NK-92 treated with Interleukin-12 subunit alpha and Interleukin-12 subunit beta, amount 100 ng/mL, for 24 hours (cell line): ENCODE results near the gene VKORC1L1.
"Not testable (repeated sequence)": the region's sequence is repeated elsewhere in the genome, so short reads cannot be mapped to it uniquely, and the experiment has no call there.

ENCODE experiments used
- DNase-seq: peaks from one replicate; lab custom pipeline; 2025; lab: John Stamatoyannopoulos, UW

VKORC1L1 gene

DNA sequence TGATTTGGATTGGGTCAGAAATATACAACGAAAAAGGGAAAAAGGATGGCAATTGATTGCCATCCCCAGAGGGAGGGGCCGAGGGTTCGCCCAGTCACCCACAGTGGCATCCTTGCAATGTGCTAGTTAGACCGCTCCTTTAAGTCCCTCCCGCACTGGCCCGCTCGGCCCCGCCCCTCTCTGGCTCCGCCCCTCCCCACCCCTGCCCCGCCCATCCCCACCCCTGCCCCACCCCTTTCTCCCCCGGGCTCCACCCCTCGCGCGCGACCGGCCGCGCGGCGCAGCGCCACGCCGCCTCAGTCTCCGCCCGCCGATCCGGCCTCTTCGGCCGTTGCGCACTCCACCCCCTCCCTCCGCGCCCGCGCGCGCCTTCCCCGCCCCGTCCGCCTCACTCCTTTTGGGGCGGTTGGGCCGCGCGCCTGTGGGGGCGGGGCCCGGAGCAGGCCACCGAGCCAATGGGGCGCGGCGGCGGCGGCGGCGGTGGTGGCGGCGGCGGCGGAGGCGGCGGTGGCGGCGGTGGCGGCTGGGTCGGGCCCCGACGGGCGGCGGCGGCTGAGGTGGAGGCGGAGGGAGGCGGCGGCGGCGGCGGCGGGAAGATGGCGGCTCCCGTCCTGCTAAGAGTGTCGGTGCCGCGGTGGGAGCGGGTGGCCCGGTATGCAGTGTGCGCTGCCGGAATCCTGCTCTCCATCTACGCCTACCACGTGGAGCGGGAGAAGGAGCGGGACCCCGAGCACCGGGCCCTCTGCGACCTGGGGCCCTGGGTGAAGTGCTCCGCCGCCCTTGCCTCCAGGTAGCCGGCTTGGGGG, at the start of gene VKORC1L1:
Gene VKORC1L1 (plus strand): TSS at position 299 of the 806 bp plus-strand sequence. CDS start 298 bp downstream, at position 597.
- peak; percentile 94 for DNase-seq

DNA sequence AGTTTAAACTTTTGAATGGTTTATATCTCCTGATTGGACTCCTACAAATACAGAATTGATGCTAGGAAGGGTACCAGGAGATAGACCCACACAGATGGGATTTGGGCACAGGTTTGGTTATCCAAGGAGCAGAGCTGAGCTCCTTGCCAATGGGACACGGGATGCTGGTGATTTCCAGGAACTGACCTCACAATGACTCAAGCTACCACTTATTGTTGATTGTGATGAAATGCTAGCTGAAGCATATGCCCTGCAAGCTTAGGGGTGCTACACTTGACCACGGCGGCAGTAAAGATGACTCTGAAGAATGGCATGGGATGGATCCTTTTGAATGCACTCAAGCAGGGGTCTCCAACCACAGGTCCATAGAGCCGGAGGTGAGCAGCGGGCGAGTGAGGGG, 45.5 kb upstream of the VKORC1L1 start:
- DNase-seq = no peak

DNA sequence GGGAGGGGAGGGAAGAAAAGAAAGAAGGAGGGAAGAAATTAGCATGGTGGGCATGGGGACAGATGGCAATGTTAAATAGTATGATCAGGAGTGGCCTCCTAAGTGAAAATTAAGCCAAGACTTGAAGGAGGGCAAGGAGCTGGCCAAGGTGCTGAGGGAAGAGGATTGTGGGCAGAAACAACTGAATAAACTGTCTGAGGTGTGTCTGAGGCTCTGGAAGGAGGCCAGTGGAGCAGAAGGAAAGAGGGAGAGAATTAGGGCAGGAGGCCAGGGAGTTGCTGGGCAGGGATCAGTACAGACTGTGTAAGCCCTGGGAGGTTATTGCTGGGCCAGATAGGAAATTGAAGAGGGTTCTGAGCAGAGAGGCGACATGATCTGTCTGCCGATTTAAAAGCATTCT, 40.6 kb upstream of the VKORC1L1 start:
- no peak for DNase-seq

DNA sequence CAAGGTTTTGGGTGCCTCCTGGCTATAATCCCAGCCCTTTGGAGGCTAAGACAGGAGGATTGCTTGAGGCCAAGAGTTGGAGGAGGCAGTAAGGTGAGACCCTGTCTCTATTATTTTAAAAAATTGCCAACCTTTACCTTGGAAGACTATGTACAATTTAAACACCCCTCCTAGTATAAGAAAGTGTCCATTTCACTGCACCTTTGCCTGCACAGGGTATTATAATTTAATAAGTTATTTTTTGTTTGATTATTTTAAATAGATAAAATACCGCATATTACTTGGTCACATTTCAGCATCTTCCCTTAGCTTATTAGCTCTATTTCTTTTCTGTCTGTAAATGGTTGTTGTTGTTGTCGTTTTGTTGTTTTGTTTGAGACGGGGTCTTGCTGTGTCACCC, 36.2 kb upstream of the VKORC1L1 start:
- DNase-seq = not testable (repeated sequence)

GRCh38 chr7:65837541-65837956, 35.3 kb upstream of the VKORC1L1 start:
- DNase-seq = not testable (repeated sequence)

DNA sequence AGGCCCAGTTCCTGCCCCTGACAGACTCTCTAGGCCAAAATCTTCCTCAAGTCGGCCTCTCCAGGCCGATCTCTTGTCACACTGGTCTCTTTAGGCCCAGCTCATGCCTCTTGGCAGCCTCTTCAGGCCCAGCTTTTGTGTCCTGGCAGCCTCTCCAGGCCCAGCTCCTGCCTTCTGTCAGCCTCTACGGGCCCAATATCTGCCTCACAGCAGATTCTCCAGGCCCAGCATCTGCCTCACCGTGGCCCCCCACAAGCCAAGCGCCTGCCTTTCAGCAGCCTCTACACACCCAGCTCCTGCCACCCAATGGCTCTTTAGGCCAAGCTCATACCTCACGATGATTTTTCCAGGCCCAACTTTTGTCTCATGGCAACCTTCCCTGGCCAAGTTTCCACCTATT, 33.0 kb upstream of the VKORC1L1 start:
- no peak for DNase-seq

- no peak for DNase-seq
These were observed 32.4 kb upstream of the VKORC1L1 start for GRCh38 chr7:65840446-65840845.

DNA sequence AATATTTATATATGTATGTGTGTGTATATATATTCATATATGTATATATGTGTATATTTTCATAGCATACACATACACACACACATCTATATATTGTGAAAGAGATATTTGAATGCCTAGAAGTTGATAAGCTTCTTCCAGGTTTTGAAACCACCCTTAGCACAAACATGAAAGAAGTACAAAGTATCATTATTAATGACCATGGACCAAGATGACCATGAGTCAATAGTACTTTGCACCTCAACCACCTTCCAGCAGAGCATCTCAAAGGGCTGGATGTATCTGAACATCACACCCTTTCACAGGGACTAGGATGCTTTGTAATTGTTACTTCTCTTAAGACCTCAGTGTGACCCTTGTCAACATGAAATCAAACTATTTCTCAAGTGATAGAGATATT, 29.3 kb upstream of the VKORC1L1 start:
- not testable (repeated sequence) for DNase-seq

- DNase-seq = no peak
These were observed 26.8 kb upstream of the VKORC1L1 start for GRCh38 chr7:65846008-65846570.

- DNase-seq = not testable (repeated sequence)
These were observed 19.4 kb upstream of the VKORC1L1 start for GRCh38 chr7:65853426-65853825.

DNA sequence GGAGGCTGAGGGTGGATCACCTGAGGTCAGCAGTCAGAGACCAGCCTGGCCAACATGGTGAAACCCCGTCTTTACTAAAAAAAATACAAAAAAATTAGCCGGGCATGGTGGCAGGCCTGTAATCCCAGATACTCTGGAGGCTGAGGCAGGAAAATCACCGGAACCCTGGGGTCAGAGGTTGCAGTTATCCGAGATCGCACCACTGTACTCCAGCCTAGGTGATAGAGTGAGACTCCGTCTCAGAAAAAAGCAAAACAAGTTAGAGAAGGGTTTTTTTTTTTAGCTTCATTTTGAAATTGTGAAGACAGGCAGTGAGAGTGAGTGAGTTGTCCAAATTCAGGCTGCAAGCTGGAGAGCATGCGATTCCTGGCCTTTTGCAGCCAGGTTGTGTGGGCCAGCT, 19.0 kb upstream of the VKORC1L1 start:
- DNase-seq = not testable (repeated sequence)

- DNase-seq = not testable (repeated sequence)
These were observed 15.5 kb upstream of the VKORC1L1 start for GRCh38 chr7:65857321-65857894.

DNA sequence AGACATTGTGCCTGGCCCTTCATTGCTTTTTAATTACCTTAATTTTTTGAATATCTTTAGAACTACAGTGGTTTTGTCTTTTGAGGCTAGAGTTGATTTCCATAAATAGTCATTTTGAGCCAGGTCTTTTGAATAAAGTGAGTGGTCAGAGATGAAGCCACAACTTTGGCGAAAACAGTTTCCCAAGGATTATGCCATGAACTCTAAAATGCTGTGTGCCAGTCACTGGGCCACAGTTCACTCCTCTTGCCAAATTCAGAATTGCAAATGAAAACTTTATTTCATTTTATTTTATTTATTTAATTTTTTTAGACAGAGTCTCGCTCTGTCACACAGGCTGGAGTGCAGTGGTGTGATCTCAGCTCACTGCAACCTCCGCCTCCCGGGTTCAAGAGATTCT, 14.2 kb upstream of the VKORC1L1 start:
- not testable (repeated sequence) for DNase-seq

DNA sequence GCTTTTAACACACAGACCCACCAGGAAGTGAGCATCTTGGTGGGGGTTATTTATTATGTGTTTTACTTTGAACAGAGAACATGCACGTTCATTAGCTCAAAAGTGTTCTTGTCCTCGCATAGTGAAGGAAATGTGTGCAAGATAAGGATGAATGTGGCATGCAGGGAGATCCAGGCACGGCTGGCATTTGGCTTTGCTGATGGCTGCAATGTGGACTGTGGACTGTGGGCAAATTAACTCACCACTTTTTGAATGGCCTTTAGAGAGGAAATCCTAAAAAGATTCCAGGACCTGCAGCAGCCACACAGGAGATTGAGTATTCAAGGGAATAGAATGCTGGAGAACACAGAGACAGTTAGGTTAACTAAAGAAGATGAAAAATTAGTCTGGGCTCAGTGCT, 6.6 kb upstream of the VKORC1L1 start:
- DNase-seq = not testable (repeated sequence)

DNA sequence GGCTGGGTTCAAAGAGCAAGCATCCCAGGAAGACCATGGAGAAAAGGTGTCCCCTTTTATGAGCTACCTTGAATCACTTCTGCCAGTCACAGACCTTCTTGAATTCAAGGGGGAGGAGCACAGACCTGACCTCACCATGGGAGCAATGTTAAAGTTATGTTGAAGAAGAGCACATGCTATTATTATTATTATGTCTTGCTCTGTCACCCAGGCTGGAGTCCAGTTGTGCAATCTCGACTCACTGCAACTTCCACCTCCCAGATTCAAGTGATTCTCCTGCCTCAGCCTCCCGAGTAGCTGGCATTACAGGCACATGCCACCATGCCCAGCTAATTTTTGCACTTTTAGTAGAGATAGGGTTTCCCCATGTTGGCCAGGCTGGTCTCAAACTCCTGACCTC, 5.2 kb upstream of the VKORC1L1 start:
- DNase-seq = not testable (repeated sequence)

DNA sequence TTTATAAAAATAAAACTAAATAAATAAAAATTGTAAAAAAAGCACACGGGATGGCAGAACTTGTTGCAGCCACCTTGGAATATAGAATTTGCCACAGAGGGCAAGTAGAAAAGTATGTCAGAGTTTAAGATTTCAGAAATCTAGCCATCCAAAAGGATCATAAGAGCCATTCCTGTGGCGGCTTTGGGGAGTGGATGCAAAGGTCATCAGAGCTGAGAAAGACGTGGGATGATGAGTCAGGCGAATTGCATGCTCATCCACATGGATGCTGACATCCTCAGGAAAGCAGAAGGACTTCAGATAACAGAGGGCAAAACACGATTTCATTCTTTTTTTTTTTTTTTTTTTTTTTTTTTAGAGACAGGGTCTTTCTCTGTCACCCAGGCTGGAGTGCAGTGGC, 3.6 kb upstream of the VKORC1L1 start:
- DNase-seq = not testable (repeated sequence)

DNA sequence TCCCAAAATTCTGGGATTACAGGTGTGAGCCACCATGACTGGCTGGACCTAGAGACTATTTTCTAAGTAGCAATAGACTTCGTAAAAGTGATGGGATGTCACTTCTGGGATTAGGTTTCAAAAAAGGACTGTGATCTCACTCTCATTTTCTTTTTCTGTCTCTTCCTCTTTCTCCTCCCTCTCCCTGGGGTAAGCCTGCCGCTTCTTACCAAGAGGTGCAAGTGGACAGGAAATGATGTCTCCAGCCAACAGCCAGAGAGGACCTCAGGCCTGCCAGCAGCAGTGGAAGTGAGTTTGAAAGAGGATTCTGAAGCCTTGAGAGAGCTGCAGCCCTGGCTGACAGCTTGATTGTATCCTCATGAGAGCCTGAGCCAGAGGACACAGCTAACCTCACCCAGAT, 1.4 kb upstream of the VKORC1L1 start:
- not testable (repeated sequence) for DNase-seq

DNA sequence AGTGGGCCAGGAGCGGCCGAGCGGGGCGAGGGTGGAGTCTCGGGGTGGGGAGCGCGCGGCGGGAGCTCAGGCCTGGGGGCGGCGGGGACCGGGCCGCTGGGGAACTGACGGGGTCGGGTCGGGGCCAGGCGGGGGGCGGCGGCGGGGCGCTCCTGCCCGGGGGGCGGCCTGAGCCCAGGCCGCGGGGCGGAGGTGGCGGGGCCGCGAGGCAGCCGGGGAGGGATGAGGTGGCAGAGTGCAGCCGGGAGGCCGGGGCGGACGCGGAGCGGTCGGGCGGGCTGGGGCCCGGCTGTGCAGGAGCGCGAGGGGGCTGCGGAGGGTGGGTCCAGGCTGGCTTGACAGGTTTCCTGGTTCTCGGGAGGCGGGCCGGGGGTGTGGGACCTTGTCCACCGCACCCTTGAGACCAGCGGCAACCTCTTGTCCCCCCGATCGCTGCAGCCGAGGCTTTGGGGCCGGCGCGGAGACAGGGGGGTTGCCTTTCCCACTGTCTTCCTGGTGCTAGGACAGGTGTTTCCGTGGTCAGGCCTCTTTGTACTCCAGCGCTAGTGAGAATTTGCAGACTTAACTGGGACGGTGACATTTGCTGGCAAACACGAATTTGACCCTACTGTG, 814 bp downstream of the VKORC1L1 start:
- DNase-seq = not testable (repeated sequence)

GRCh38 chr7:65875715-65876114, 2.8 kb downstream of the VKORC1L1 start:
- not testable (repeated sequence) for DNase-seq

GRCh38 chr7:65879292-65880153, 6.6 kb downstream of the VKORC1L1 start:
- DNase-seq = not testable (repeated sequence)

DNA sequence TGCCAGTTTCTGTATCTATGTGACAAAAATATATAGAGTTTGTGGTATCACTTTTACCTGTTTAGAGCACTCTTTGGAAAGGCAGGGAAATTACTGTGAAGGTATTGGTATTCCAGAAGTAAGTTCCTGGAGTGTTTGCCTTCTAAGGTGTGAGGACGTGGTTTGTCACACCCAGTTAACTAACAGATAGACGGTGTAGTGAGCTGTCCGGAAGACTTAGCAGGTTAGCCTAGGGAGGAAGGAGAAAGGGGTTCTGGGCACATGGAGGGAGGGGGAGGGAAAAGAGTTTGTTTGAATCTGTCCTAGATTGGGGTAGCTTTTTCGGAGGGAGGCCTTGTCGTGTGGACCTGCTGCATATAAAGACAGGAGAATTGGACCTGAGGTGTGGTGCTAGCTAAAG, 7.4 kb downstream of the VKORC1L1 start:
- DNase-seq = not testable (repeated sequence)

- not testable (repeated sequence) for DNase-seq
These were observed 12.1 kb downstream of the VKORC1L1 start for GRCh38 chr7:65884983-65885382.
